Kidney glomerular epithelial cell (primary cell): Measurements from ENCODE around the gene CYP2U1.
A peak's percentile ranks its signal among the peaks of the same experiment; 100 is the strongest.
"Not testable (repeated sequence)": the region's sequence is repeated elsewhere in the genome, so short reads cannot be mapped to it uniquely, and the experiment has no call there.

Experiments
- DNase-seq: peaks from one replicate; lab custom pipeline; 2025; lab: John Stamatoyannopoulos, UW

Gene CYP2U1

GRCh38 chr4:107930821-107931774 lies at the start of gene CYP2U1:
Gene CYP2U1 (plus strand): TSS chr4:107931549. CDS start chr4:107931644, 95 bp downstream.
- peak; percentile 69 for DNase-seq

- DNase-seq = no peak
Measured at GRCh38 chr4:107885865-107886264, 45.5 kb upstream of the CYP2U1 start.

DNA sequence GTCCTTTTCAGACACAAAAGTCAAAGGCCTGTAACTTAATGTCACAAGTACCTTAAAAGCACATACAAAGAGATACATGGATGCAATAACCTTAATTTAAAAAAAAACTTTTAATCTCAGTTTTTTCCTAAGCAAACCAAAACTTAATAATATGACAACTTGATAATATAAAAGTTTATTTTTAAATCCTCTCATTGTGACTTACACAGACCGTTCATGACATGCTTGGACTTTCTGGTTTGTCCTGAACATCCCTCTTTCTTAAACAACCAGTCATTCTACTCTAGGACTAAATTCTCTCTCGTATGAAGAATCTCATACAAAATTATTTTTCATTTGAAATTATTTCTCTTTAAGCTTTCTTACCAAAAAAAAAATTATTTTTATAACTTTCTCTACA lies 43.1 kb upstream of the CYP2U1 start:
- DNase-seq = no peak

DNA sequence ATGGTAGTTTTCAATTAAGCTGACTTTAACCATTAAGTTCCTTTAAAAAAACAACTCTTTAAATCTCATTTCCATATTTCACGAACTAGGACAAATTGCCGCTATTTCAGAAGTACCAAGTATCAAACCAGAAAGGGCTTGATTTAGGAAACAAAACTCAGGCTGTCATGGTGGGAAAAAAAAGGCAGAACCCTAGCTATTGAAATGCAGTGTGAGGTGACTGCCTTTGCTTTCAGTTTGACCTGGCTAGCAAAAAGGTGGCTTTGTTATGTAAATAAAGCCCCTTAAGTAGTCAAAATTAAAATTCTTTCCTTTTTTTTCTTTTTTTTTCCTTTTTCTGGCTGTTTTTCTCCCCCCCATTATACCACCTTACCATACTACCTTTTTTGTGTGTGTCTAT lies 40.6 kb upstream of the CYP2U1 start:
- DNase-seq = no peak

GRCh38 chr4:107891299-107891698 lies 40.0 kb upstream of the CYP2U1 start:
- DNase-seq = no peak

- no peak for DNase-seq
Measured at GRCh38 chr4:107893171-107894137, 37.9 kb upstream of the CYP2U1 start.

DNA sequence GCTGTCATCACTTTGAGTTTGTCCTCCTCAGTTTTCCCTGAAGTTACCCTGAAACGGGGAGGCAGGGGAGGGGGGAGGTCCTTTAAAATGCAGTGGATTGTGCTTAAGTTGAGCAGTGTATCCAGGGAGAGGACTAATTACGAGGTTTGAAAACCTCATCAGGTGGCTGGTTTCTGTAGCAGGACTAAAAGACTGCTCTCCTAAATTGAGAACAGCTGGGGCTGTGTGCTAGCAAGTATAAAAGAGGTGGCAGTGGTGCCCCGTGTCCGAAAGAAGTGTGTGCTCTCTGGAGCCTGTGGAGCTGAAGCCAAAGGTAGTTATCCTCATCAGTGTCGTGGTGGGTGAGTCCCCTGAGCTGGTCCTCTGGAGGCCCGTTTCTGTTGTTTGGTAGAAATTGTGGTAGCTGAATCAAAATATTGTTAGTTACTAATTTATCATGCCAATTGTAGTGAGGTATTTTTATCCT lies 37.2 kb upstream of the CYP2U1 start:
- DNase-seq = no peak

DNA sequence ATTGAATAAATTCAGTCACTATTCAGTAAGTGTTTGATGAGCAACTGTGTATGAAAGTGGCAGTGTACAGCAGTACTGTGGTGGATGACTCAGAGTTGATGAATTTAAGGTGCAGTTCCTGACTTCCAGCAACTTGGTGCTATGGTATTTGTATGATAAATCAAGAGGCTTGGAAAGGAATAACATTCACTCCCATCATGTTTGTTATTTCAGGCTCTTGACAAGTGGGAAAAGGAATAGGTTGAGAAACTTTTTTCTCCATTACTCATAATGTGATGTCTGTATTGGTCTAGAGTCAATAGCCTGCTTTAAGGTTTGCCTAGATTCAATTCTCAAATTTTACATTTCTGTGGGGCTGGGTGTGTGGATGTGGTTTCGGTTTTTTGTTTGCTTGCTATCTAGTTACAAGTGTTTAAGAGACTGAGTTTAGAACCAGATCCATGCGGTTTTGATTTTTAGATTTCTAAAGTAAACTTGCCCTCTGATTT lies 35.1 kb upstream of the CYP2U1 start:
- DNase-seq = peak; percentile 99

GRCh38 chr4:107896646-107897045 lies 34.7 kb upstream of the CYP2U1 start:
- no peak for DNase-seq

DNA sequence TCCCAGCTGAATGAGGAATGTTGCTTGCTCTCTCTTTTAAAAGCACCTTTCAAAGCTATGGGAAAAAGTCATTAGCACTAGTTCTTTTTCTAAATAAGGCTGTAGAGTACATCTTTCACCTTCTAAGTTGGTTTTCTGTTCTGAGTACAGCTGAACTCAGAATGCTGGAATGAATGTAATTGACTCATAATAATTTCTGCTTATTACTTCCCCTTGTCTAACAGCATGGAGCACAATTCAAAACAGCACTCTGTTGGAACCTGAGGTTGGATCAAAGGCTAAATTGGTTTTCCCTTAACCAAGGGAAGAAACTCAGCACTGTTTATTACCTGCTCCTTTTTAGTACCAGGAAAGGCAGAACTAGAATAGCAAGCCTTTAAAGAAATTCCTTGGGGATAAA lies 33.5 kb upstream of the CYP2U1 start:
- no peak for DNase-seq

- no peak for DNase-seq
Measured at GRCh38 chr4:107900067-107900466, 31.3 kb upstream of the CYP2U1 start.

- no peak for DNase-seq
Measured at GRCh38 chr4:107900508-107900907, 30.8 kb upstream of the CYP2U1 start.

DNA sequence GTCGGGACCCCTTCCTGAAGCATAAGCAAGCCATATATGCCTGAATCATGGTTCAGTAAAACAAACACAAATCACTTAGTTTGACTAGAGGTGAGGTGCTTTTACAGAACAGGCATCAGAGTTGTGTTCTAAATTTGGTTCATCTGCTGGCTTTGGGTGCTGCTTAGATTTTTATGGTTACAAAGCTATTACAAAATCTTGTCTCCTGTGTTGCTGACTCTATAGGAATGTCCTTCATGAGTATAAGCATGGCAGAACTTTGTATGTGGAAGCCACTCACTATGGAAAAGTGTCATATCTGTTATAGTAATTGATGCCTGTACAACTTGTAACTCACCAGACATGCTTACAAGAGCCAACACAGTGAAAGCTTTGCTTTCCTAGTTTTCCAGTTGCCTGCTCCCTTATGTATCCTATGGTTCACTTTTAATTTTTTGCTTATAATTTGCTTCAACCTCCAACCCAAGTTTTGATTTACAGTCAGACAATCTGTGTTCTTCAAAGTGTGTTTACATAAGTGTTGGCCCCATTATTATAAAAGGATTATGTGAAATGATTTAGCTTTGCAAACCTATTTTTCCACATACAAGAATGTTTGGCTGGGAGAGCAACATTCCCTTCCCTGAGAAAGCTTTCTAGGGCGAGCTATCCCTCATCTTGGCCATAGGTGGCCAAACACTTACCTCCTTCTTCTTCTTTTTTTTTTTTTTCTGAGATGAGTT lies 30.0 kb upstream of the CYP2U1 start:
- no peak for DNase-seq

DNA sequence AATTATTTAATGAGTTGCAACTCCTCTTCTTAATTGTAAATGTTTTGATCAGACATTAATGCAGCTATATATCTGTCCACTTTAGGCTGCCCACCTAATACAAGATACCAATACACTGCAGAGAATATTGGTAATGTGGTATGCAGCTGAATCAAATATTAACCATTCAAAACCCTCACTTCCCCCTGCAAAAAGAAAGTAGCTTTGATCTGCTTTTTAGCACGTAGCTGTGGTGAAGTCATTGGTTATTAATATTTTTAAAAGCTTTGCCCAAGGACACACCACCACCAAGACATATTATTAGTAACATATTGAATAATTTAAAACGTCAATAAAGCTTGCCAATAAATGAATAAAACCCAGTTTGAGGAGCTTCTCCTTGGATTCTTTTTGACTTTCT lies 28.6 kb upstream of the CYP2U1 start:
- no peak for DNase-seq

DNA sequence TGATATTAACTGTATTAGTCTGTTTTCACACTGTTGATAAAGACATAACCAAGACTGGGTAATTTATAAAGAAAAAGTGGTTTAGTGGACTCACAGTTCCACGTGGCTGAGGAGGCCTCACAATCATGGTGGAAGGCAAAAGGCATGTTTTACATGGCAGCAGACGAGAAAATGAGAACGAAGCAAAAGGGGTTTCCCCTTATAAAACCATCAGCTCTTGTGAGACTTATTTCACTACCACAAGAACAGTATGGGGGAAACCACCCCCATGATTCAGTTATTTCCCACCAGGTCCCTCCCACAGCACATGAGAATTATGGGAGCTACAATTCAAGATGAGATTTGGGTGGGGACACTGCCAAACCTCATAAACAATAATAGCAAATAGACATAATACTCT lies 26.3 kb upstream of the CYP2U1 start:
- DNase-seq = not testable (repeated sequence)

DNA sequence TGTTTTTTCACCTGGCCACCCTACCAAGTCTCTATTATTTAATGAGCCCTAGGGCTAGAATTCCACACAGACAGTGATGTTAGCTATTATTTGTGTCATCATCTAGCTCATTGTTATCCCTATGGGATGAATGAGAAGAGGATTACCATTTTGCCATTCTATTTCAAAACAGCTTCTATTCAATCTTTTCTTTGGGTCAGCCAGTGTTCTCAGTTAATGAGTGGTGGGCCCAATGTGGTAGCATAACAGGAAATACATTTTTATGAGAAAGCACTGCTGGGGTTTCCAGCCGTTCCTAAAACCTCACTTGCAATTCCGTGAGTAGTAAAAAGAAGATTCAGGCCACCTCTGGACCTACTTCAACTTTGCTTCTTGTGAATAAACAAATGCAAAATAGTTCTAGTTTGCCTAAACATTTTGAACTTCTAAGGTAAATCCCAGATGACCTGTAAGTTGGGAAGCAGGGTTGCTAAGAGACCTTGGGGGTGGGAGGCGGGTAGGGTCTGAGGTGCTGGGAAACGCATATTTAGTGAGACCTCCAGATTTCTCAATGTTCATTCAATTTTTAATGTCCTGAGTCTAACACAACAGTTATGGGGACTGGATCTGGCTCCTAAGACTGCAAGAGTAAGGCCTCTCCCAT lies 24.8 kb upstream of the CYP2U1 start:
- DNase-seq = no peak

DNA sequence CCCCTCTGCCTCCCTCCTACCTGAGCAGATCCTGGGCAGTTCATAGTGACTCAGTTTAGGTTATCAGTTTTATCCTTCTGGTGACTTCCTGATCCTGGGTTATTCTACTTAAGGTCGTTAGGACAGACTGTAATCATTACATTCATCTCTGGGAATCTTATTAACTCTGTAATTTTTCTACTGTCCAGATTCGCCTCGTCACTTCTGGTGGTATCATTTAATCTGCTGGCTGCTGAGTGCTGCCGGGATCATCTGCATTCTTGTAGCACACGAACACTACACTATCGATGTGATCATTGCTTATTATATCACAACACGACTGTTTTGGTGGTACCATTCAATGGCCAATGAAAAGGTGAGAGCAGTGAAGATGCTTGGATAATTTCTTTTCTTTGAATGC lies 23.0 kb upstream of the CYP2U1 start:
- no peak for DNase-seq

DNA sequence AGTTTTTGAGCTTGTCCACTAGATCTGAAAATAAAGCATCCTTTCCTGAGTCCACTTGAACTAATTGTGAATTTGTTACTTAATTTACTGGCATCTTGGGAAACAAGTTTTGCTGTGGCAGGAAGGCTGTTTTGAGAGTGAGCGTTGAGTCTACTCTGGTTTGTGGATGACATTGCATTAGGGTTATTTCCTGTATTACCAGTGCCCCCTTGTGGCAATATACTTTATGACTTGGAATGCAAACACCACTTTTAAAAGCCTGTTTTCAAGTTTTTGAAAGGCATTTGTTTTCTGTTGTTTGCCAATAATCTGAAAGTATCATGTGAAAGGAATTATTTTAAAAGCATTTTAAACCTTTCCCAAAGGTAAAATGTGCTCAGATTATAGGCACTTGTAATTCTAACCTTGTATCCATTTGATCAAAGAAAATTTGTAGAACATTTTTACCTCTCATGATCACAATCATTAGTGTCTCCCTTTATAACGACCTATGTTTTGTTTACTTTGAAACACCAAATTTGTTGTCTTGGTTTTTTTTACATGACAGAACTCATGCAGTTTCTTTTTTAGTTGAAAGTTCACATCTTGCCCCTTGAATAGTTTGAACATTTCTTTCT lies 18.0 kb upstream of the CYP2U1 start:
- peak; percentile 64 for DNase-seq

GRCh38 chr4:107915220-107915619 lies 16.1 kb upstream of the CYP2U1 start:
- DNase-seq = no peak

GRCh38 chr4:107916623-107917022 lies 14.7 kb upstream of the CYP2U1 start:
- no peak for DNase-seq

GRCh38 chr4:107917500-107917899 lies 13.8 kb upstream of the CYP2U1 start:
- no peak for DNase-seq
